Left lung (tissue), 10 donors: ENCODE data around the gene LCN12. TPM values are rescaled to one million over a fixed set of nuclear protein-coding genes. Genes with fewer than 3 reads are reported as not detected.

Experiments
- ATAC-seq: fragments of 200-7000 bp; cut with Tn5 transposase; one replicate; pipeline ENCODE4 v1.9.1; 2020; ENCODE audit warnings: moderate library complexity
- DNase-seq, 4 donors: peaks; one replicate each; pipeline ENCODE4 v3.0.0-alpha.2; 2013 to 2020
- H3K27ac ChIP-seq, 2 donors: fragments of 200-600 bp; sonication (generic) in 1 of 2; one replicate each; pipeline versions ENCODE4 v1.5.0 to v1.8.0; 2020 to 2021
- H3K27me3 ChIP-seq, 2 donors: fragments of 200-600 bp; sonication (generic) in 1 of 2; one replicate each; pipeline versions ENCODE4 v1.5.0 to v1.8.0; 2020 to 2021
- H3K36me3 ChIP-seq, 2 donors: fragments of 200-600 bp; sonication (generic) in 1 of 2; one replicate each; pipeline versions ENCODE4 v1.5.0 to v1.8.0; 2020 to 2021
- H3K4me1 ChIP-seq, 2 donors: fragments of 200-600 bp; one replicate each; pipeline ENCODE4 v1.8.0; 2021
- H3K4me3 ChIP-seq, 2 donors: fragments of 200-600 bp; sonication (generic) in 1 of 2; one replicate each; pipeline versions ENCODE4 v1.5.0 to v1.8.0; 2020 to 2021; ENCODE audit warnings: mild to moderate bottlenecking in 1 of 2
- H3K9me3 ChIP-seq, 2 donors: fragments of 200-600 bp; sonication (generic) in 1 of 2; one replicate each; pipeline versions ENCODE4 v1.5.0 to v1.8.0; 2020 to 2021
- intact Hi-C, 2 donors: fragments of 100-400 bp; cut with DNase I; formaldehyde crosslinking; loops; one replicate each; pipeline versions ENCODE4 v1.11.2 to v1.14.2; 2022
- polyA plus RNA-seq, 6 donors: library from polyadenylated mRNA; unstranded; fragments of 120-200 nt; gene quantifications; one replicate each; pipeline ENCODE4 v1.2.1, GENCODE V29; 2013; ENCODE audit not compliant: insufficient read length in 6 of 6
- total RNA-seq, 2 donors: library from RNA; stranded (reverse); fragmentation: NEBNext Ultra II Directional; extraction: Animal tissue kit (Norgen Biotek cat#: 25700); gene quantifications; one replicate each; pipeline ENCODE4 v1.2.1, GENCODE V29; 2021
- TF ChIP-seq, protein P1 (sequence below), 2 donors: fragments of 200-600 bp; sonication (generic) in 1 of 2; IDR thresholded peaks; one replicate each; pipeline versions ENCODE4 v1.5.0 to v1.8.0; 2021; ENCODE audit warnings: antibody characterized with exemption in 2 of 2
- donor health status: DM: no; HTN: yes; CAD: no.
- donor health status: DM: no; HTN: no; CAD: no.

The LCN12 gene
- total and polyA plus RNA-seq, 8 donors, result 2.1 to 28.0 (median 13.3) TPM

- TF ChIP-seq, protein P1, sequence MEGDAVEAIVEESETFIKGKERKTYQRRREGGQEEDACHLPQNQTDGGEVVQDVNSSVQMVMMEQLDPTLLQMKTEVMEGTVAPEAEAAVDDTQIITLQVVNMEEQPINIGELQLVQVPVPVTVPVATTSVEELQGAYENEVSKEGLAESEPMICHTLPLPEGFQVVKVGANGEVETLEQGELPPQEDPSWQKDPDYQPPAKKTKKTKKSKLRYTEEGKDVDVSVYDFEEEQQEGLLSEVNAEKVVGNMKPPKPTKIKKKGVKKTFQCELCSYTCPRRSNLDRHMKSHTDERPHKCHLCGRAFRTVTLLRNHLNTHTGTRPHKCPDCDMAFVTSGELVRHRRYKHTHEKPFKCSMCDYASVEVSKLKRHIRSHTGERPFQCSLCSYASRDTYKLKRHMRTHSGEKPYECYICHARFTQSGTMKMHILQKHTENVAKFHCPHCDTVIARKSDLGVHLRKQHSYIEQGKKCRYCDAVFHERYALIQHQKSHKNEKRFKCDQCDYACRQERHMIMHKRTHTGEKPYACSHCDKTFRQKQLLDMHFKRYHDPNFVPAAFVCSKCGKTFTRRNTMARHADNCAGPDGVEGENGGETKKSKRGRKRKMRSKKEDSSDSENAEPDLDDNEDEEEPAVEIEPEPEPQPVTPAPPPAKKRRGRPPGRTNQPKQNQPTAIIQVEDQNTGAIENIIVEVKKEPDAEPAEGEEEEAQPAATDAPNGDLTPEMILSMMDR (IDR thresholded peaks at IDR 0.05), result no peak
- intact Hi-C loops, result no loop called here
- Histone ChIP-seq H3K4me1 (peaks cover 0 to 13% of the 10 kb centered on the region in 2 donors), H3K4me3 (no peak overlapping the region), H3K27me3 (peaks cover 0 to 8% of the 10 kb centered on the region in 2 donors), H3K36me3 (no peaks in the 10 kb centered on the region), H3K27ac (no peak overlapping the region), H3K9me3 (no peaks in the 10 kb centered on the region)
- ATAC-seq (no peak), DNase-seq (no peak)
These were observed 12.9 kb downstream of the LCN12 start for GRCh38 chr9:136964833-136965422.

DNA sequence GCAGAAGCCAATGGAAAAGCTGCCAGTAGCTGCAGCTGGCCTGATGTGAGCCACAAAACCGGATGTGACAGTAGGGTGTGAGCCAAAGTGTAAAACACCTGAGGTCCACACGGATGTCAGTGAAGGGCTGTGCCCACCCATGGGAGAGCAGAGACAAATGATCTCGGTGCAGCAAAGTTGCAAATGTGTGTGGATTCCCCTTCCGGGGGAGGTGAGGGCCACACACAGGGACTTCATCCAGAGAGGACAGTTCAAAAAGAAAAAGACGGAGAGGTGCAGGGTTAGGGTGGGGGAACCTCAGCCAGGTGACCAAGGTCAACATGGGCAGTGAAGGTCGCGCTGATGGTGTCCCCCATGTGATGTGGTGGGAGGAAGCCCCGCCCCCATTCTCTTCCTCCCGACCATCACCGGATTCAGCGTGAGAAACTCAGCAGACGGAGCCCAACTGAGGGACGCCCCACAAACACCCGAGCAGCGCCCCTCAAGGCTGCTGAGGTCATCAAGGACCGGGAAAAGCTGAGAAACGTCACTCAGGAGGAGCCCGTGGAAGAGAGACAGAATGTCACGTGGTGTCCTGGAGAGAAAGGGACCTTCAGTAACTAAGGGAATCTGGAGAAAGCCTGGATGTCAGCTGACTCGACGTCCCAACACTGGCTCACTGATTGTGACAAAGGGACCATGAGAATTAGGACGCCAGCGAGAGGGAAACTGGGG is 13.9 kb downstream of the LCN12 start:
- Histone ChIP-seq H3K4me3 (no peak overlapping the region), H3K36me3 (no peaks in the 10 kb centered on the region), H3K4me1 (peaks cover 0 to 12% of the 10 kb centered on the region in 2 donors), H3K27me3 (peaks cover 0 to 8% of the 10 kb centered on the region in 2 donors), H3K9me3 (no peaks in the 10 kb centered on the region), H3K27ac (no peak overlapping the region)
- DNase-seq, result no peak
- TF ChIP-seq, protein P1 (IDR thresholded peaks at IDR 0.05), result no peak
- ATAC-seq, result no peak
- intact Hi-C loops, result no loop called here

GRCh38 chr9:136968333-136969127 is 16.5 kb downstream of the LCN12 start:
- Histone ChIP-seq H3K36me3 (no peaks in the 10 kb centered on the region), H3K27me3 (peaks cover 0 to 8% of the 10 kb centered on the region in 2 donors), H3K4me3 (no peak overlapping the region), H3K4me1 (peaks cover 0 to 13% of the 10 kb centered on the region in 2 donors), H3K27ac (no peak overlapping the region), H3K9me3 (no peaks in the 10 kb centered on the region)
- TF ChIP-seq, protein P1 (IDR thresholded peaks at IDR 0.05), result no peak
- ATAC-seq (no peak), DNase-seq (no peak)
- intact Hi-C loops, result no loop called here

DNA sequence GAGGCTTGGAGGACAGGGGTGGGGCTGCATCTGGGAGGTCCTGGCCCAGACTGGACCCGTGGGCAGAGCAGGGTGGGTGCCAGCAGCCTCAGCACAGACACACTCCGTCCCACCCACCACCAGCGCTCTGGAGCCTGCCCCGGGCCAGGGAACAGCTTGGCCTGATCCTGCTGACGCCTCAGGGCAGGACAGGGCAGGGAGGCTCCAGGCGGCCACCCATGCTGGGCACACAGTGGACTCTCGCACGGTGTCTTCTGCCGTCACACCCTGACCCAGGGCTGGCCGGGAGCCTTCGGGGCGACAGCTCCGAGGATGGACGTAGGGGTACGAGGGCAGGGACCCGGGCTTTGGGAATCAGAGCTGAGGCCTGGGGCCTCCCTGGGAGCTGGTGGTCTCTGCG is 17.1 kb downstream of the LCN12 start:
- Histone ChIP-seq H3K36me3 (no peaks in the 10 kb centered on the region), H3K9me3 (no peaks in the 10 kb centered on the region), H3K27me3 (peaks cover 0 to 8% of the 10 kb centered on the region in 2 donors), H3K4me1 (peaks cover 0 to 16% of the 10 kb centered on the region in 2 donors), H3K27ac (no peak overlapping the region), H3K4me3 (no peak overlapping the region)
- no peak for ATAC-seq
- TF ChIP-seq, protein P1 (IDR thresholded peaks at IDR 0.05), result no peak
- intact Hi-C loops, result no loop called here
- DNase-seq, result no peak

DNA sequence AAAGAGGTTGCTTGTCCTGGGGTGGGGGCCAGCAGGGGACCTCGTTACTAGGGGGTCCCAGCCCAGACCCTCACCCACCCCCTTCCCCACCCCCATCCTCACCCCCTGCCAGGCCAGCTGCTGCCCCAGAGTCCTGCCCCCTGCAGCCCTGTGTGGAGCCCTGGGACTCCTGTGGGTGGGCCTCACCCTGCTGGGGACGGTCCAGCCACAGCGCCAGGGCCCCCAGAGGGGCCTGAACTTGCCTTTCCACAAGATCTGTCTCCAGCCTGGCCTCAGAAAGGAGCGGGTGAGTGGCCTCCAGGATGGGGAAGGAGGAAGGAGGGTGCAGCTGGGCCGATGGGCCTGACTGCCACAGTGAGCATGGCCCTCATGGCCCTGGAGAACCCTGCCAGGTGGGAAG is 17.7 kb downstream of the LCN12 start:
- Histone ChIP-seq H3K27ac (no peak overlapping the region), H3K27me3 (peaks cover 0 to 8% of the 10 kb centered on the region in 2 donors), H3K9me3 (no peaks in the 10 kb centered on the region), H3K4me3 (no peak overlapping the region), H3K36me3 (no peaks in the 10 kb centered on the region), H3K4me1 (peaks cover 0 to 18% of the 10 kb centered on the region in 2 donors)
- no peak for ATAC-seq
- intact Hi-C loops, result no loop called here
- DNase-seq, result no peak
- TF ChIP-seq, protein P1 (IDR thresholded peaks at IDR 0.05), result no peak
